WI38 (cell line): Measurements from ENCODE around the gene TSN.
A peak's percentile ranks its signal among the peaks of the same experiment; 100 is the strongest.
"Not testable (repeated sequence)": the region's sequence is repeated elsewhere in the genome, so short reads cannot be mapped to it uniquely, and the experiment has no call there.

ENCODE experiments used
- H3K4me3 ChIP-seq: 2 replicates; pipeline ENCODE4 v1.5.1; 2011; ENCODE audit warnings: low read depth, mild to moderate bottlenecking, control low read depth, low read length
- CTCF ChIP-seq: IDR thresholded peaks from 2 replicates; pipeline ENCODE4 v1.5.1; 2012; ENCODE audit warnings: low read depth, mild to moderate bottlenecking, control low read depth, low read length

Gene TSN

GRCh38 chr2:121755237-121756111 lies at the start of gene TSN:
TSS of gene TSN (plus strand) at chr2:121755651. CDS start at chr2:121755780, 129 bp downstream.
- no peak for TF ChIP-seq CTCF
- H3K4me3 ChIP-seq, result peak within 1 kb of the TSS; percentile 100

GRCh38 chr2:121705958-121706357 lies 49.5 kb upstream of the TSN start:
- no peak for TF ChIP-seq CTCF

GRCh38 chr2:121707344-121707919 lies 48.0 kb upstream of the TSN start:
- H3K4me3 ChIP-seq, result no peak overlapping the region
- no peak for TF ChIP-seq CTCF

More at GRCh38 chr2:121705958-121706357, 49.5 kb upstream of the TSN start:
- H3K4me3 ChIP-seq, result no peak overlapping the region

GRCh38 chr2:121707920-121708361 lies 47.5 kb upstream of the TSN start:
- TF ChIP-seq CTCF, result no peak

GRCh38 chr2:121709776-121710469 lies 45.5 kb upstream of the TSN start:
- TF ChIP-seq CTCF, result no peak
- H3K4me3 ChIP-seq, result no peak overlapping the region

More at GRCh38 chr2:121707920-121708361, 47.5 kb upstream of the TSN start:
- no peak overlapping the region for H3K4me3 ChIP-seq

GRCh38 chr2:121710470-121711170 lies 44.8 kb upstream of the TSN start:
- no peak for TF ChIP-seq CTCF
- no peak overlapping the region for H3K4me3 ChIP-seq

- not testable (repeated sequence) for H3K4me3 ChIP-seq
Observed at GRCh38 chr2:121711481-121711880, 44.0 kb upstream of the TSN start.
